Keratinocyte (primary cell): ENCODE measurements around the gene FOS. TPM values are rescaled to one million over a fixed set of nuclear protein-coding genes. Genes with fewer than 3 reads are reported as not detected.
A peak's percentile ranks its signal among the peaks of the same experiment; 100 is the strongest.

Source experiments
- DNase-seq: peaks from one replicate; pipeline ENCODE4 v3.0.0-alpha.2; 2011; ENCODE audit warnings: low read depth, missing footprints, low spot score
- FAIRE-seq: peaks from 2 replicates; lab custom pipeline; 2011; peaks lifted over from hg19 to GRCh38; lab: Jason Lieb, UNC
- H2AFZ ChIP-seq: 2 replicates; pipeline ENCODE4 v1.6.0; 2012; ENCODE audit warnings: low read length, control low read depth, inconsistent platforms; ENCODE audit not compliant: control insufficient read depth
- H3K27ac ChIP-seq: 2 replicates; pipeline ENCODE4 v1.5.1; 2011; ENCODE audit warnings: low read length; ENCODE audit not compliant: control insufficient read depth, insufficient read depth
- H3K27me3 ChIP-seq: 3 replicates; pipeline ENCODE4 v1.6.0; 2011; ENCODE audit warnings: low read length; ENCODE audit not compliant: control insufficient read depth, insufficient read depth; ENCODE audit errors: extremely low read depth
- H3K36me3 ChIP-seq, 2 experiments: 2 replicates in 1 of 2; 3 replicates in 1 of 2; pipeline ENCODE4 v1.5.1; 2011; ENCODE audit warnings: low read length in 2 of 2, mild to moderate bottlenecking in 1 of 2; ENCODE audit not compliant: control insufficient read depth in 2 of 2, insufficient read depth in 2 of 2; ENCODE audit errors: extremely low read depth in 1 of 2
- H3K4me1 ChIP-seq: 3 replicates; pipeline ENCODE4 v1.5.1; 2011; ENCODE audit warnings: low read length; ENCODE audit not compliant: control insufficient read depth, insufficient read depth; ENCODE audit errors: extremely low read depth
- H3K4me2 ChIP-seq: 3 replicates; pipeline ENCODE4 v1.6.0; 2011; ENCODE audit warnings: low read depth, low read length; ENCODE audit not compliant: control insufficient read depth, insufficient read depth; ENCODE audit errors: extremely low read depth
- H3K4me3 ChIP-seq, 3 experiments: fragments of 200-600 bp in 1 of 3; sonication (generic) in 1 of 3; 2 replicates in 2 of 3; 3 replicates in 1 of 3; pipeline ENCODE4 v1.5.1; 2011 to 2016; ENCODE audit warnings: low read length in 3 of 3, mild to moderate bottlenecking in 3 of 3, control low read depth in 2 of 3, inconsistent platforms in 1 of 3, low read depth in 1 of 3, mixed read lengths in 1 of 3, mixed run types in 1 of 3, moderate library complexity in 1 of 3; ENCODE audit not compliant: control insufficient read depth in 2 of 3, insufficient read depth in 2 of 3; ENCODE audit errors: extremely low read depth in 1 of 3
- H3K79me2 ChIP-seq: 2 replicates; pipeline ENCODE4 v1.6.0; 2012; ENCODE audit warnings: low read length; ENCODE audit not compliant: control insufficient read depth, insufficient read depth
- H3K9ac ChIP-seq: 3 replicates; pipeline ENCODE4 v1.6.0; 2011; ENCODE audit warnings: low read length; ENCODE audit not compliant: control insufficient read depth, insufficient read depth; ENCODE audit errors: extremely low read depth
- H3K9me1 ChIP-seq: 3 replicates; pipeline ENCODE4 v1.6.0; 2011; ENCODE audit warnings: low read length; ENCODE audit not compliant: control insufficient read depth, insufficient read depth; ENCODE audit errors: extremely low read depth
- H3K9me3 ChIP-seq: 2 replicates; pipeline ENCODE4 v1.5.1; 2012; ENCODE audit warnings: low read depth, low read length; ENCODE audit not compliant: control insufficient read depth
- H4K20me1 ChIP-seq: 3 replicates; pipeline ENCODE4 v1.6.0; 2011; ENCODE audit warnings: low read length; ENCODE audit not compliant: control insufficient read depth, insufficient read depth; ENCODE audit errors: extremely low read depth
- EZH2 ChIP-seq: IDR thresholded peaks from one replicate; pipeline ENCODE4 v1.6.1; 2012; ENCODE audit warnings: inconsistent platforms, mild to moderate bottlenecking, low read length, moderate library complexity
- dilution Hi-C: fragments of 300-500 bp; cut with MboI; formaldehyde crosslinking; loops from one replicate; pipeline ENCODE4 v1.7.0; 2020; ENCODE audit warnings: low sequenced_read_pairs; ENCODE audit not compliant: extremely low pct_ligation_motif_present
- polyA plus RNA-seq, 5 experiments: library from polyadenylated mRNA; depleted of rRNA in 3 of 5; stranded (reverse) in 3 of 5; stranded (forward) in 1 of 5; unstranded in 1 of 5; fragments of >200 nt; gene quantifications; 1 replicate in 1 of 5; 2 replicates in 3 of 5; 3 replicates in 1 of 5; pipeline versions ENCODE4 v1.2.1 to v1.2.3, GENCODE V29; 2011 to 2012; ENCODE audit warnings: missing spikeins in 2 of 5, low read depth in 1 of 5, low replicate concordance in 1 of 5
- TF ChIP-seq, protein P1 (sequence below), 3 experiments: IDR thresholded peaks in 1 of 3; conservative IDR thresholded peaks in 1 of 3; optimal IDR thresholded peaks in 1 of 3; 2 replicates in 2 of 3; 3 replicates in 1 of 3; pipeline versions ENCODE3 to v1.5.1; 2011; ENCODE audit warnings: low read length in 3 of 3, mild to moderate bottlenecking in 3 of 3, moderate library complexity in 2 of 3, control low read depth in 1 of 3, inconsistent platforms in 1 of 3; ENCODE audit not compliant: insufficient read depth in 2 of 3; ENCODE audit errors: extremely low read depth in 1 of 3

The FOS gene
- polyA plus RNA-seq, 1 donor (not counting 4 experiments of a cell fraction or from before 2014, with no cell fraction given), result 121 TPM

DNA sequence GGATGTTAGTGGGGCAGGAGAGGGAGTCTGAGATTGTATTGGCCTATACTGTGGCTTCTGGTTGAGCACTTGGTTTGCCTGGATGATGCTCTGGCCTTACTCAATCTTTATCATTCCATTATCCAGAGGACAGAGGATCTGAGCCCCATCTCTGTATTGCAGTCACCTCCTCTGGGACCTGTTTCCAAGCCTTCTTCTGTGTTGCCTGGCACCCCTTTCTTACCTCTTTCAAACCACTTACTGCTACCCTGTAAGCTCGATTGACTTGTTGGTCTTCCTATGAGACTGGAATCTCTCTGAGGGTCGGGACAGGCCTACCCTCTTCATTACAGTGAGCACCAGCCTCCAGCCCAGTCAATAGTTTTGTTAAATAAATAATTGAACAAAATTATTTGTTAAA, 3.0 kb upstream of the FOS start:
- DNase-seq, result no peak
- Histone ChIP-seq H3K9ac (no peak overlapping the region), H2AFZ (no peak overlapping the region), H3K9me3 (no peaks in the 10 kb centered on the region), H3K4me1 (peaks cover 31% of the 10 kb centered on the region), H3K79me2 (peaks cover 12% of the 10 kb centered on the region), H3K9me1 (peaks cover 2% of the 10 kb centered on the region), H3K4me2 (peak overlapping the region; percentile 46), H3K27me3 (no peaks in the 10 kb centered on the region), H3K4me3 (no peak overlapping the region), H4K20me1 (peaks cover 17% of the 10 kb centered on the region), H3K27ac (no peak overlapping the region), H3K36me3 (peaks cover 2 to 10% of the 10 kb centered on the region in 2 experiments)
- TF ChIP-seq EZH2, result no peak
- TF ChIP-seq, protein P1, sequence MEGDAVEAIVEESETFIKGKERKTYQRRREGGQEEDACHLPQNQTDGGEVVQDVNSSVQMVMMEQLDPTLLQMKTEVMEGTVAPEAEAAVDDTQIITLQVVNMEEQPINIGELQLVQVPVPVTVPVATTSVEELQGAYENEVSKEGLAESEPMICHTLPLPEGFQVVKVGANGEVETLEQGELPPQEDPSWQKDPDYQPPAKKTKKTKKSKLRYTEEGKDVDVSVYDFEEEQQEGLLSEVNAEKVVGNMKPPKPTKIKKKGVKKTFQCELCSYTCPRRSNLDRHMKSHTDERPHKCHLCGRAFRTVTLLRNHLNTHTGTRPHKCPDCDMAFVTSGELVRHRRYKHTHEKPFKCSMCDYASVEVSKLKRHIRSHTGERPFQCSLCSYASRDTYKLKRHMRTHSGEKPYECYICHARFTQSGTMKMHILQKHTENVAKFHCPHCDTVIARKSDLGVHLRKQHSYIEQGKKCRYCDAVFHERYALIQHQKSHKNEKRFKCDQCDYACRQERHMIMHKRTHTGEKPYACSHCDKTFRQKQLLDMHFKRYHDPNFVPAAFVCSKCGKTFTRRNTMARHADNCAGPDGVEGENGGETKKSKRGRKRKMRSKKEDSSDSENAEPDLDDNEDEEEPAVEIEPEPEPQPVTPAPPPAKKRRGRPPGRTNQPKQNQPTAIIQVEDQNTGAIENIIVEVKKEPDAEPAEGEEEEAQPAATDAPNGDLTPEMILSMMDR (optimal IDR thresholded peaks at IDR 0.05 in 1 of 3, IDR thresholded peaks at IDR 0.05 in 1 of 3, conservative IDR thresholded peaks at IDR 0.05 in 1 of 3; ENCODE audit: extremely low read depth in 1 of 3, insufficient read depth in 2 of 3, low read length in 3 of 3), result no peak
- FAIRE-seq, result peak; percentile 5
- dilution Hi-C loops, result no loop called here

DNA sequence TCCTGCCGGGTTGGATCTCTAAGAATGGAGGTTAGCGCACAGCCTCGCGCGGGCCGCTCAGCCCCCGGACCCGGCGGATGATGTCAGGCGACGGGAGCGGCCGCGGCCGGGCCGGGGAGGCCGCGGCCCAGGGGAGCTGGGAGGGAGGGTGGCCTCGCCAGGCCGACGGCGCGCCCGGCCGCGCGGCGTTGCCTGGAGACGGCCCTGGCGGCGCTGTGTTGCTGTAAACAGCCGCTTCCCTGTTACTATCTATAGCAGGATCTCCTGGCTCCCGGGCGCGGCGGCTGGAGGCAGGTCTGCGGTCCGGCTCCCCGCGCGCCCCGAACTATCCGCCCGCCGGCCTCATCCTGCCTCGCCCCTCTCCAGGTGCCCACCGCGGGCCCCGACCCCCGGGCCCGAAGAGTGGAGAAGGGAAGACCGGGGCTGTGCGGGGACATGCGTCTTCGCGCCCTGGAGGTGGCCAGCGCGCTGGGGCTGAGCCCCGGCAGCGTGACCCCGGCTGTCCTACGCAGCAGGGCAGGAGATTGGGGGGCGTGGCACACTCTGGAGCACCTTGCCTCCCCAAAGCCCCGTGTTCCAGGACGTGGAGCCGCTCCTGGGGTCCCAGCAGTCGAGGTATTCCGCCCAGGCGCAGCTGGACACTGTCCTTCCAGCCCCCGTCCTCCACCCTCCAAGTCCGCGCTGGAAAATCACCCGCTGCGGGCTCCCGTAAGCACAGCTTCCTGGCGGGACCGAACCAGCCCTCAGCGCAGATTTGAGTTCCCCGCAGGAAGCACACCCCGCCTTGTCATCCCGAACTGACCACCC, 1.4 kb upstream of the FOS start:
- Histone ChIP-seq H3K4me1 (peaks cover 40% of the 10 kb centered on the region), H4K20me1 (peaks cover 23% of the 10 kb centered on the region), H3K9me3 (no peaks in the 10 kb centered on the region), H3K79me2 (peaks cover 12% of the 10 kb centered on the region), H3K4me3 (peak overlapping the region; percentile 74 to 87 (median 80)), H3K4me2 (peak overlapping the region; percentile 79), H3K27me3 (no peaks in the 10 kb centered on the region), H3K9ac (peak overlapping the region; percentile 92), H2AFZ (peak overlapping the region; percentile 51), H3K27ac (peak overlapping the region; percentile 97), H3K36me3 (peaks cover 9 to 19% of the 10 kb centered on the region in 2 experiments), H3K9me1 (peaks cover 2% of the 10 kb centered on the region)
- DNase-seq (no peak), FAIRE-seq (no peak)
- dilution Hi-C loops, result no loop called here
- no peak for TF ChIP-seq EZH2
- TF ChIP-seq, protein P1 (optimal IDR thresholded peaks at IDR 0.05 in 1 of 3, IDR thresholded peaks at IDR 0.05 in 1 of 3, conservative IDR thresholded peaks at IDR 0.05 in 1 of 3; ENCODE audit: extremely low read depth in 1 of 3, insufficient read depth in 2 of 3, low read length in 3 of 3), result peak in 1 of 3 experiments; percentile 33
